Raji (cell line): ENCODE measurements around the gene GFOD1.

Experiments used
- POLR2A ChIP-seq: IDR thresholded peaks from 2 replicates; pipeline ENCODE4 v1.6.1; 2011; ENCODE audit warnings: low read depth, low read length, control low read depth; ENCODE audit not compliant: insufficient read depth

The GFOD1 gene

DNA sequence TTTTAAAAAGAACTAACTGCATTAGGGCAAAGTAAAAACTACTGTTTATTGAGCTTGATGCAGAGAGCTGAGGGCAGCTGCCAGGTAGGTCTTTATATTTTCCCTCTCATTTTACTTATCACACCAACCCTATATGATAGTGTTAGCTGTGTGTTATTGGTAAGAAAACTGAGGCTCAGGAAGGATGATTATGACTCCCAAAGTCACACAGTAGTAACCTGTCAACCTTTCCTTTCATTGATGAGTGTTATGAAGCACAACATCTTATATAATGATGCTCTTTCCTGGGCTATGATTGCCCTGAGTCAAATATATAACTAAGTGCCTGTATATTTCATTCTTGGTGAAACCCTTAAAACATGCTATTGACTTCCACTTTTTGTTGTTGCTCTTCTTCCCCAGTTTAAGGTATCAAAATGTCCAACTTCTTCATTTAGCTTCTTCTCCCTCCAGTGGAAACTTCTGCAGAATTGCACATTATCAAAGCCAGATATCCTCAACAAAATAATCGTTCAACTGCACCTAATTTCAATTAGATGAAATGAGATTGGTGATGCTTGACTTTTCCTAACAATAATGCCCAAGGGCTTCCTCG lies 8.1 kb downstream of the GFOD1 start:
- TF ChIP-seq POLR2A = no peak

DNA sequence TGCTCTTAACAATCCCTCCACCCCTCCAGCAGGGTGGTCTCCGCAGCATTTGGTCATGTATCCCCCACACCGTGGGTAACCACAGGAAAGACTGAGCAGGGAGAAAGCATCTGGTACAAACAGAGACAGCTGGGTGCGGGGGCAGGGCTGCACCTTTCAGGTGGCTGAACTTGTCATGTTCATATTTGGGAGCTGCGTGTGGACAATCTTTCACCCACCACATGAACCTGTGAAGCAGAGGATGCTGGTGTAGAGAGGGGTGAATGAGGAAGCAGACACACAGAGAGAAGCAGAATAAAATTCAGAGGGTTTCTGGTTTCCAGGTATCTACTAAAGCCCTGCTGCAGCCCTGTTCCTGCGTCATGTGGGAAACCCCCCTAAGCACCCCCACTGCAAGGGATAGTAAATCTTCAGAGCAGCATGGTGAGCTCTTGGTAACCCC lies 8.9 kb downstream of the GFOD1 start:
- no peak for TF ChIP-seq POLR2A

DNA sequence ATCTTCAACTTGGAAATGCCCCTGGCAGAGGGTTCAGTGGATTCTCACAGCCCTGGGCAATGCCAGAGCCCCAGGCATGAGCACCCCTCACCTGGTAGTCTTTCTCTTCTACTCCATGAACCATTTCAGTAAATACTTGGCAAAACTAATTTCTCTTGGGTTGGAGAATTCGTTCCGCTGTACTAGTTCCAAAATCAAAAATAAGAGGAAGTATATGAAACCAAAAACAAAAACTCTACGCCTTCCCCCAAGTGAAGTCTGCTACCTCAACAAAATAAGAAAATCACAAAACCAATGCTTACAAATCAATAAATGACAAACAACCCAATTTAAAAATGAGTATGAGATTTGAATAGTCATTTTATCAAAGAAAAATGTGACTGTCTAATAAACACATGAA lies 12.6 kb downstream of the GFOD1 start:
- TF ChIP-seq POLR2A = no peak

DNA sequence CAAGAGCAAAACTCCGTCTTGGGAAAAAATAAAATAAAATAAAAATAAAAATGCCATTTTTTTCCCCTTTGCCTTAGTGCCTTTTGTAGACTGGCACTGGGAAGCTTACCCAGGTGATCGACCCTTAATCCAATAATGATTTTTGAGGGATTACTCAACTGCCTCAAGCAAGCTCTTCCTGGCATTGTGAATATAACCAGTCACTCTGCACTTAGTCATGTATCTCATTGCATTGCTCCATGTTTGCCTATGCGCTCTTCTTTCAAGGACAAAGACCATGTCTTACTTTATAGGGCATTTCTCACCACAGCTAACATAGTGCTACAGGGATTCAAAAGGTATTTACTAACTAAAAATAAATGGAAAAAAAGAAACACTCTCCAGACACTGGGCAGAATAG lies 13.0 kb downstream of the GFOD1 start:
- no peak for TF ChIP-seq POLR2A

DNA sequence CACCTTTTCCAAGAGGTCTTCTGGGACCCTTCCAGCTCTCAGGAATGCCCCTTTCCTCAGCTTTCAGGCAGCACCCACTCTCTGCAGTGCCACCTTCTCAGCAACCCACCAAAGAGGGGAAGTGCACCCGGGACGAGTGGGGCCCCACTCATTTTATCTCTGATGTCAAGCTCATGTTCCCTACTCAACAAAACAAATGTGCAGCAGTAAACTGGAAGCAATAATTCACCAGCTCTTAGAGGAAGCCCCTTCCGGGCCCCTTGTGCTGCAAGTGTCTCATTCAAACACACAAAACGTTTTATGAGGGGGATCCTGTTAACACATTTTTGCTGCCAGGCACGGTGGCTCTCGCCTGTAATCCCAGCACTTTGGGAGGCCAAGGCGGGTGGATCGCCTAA lies 13.6 kb downstream of the GFOD1 start:
- TF ChIP-seq POLR2A = no peak

DNA sequence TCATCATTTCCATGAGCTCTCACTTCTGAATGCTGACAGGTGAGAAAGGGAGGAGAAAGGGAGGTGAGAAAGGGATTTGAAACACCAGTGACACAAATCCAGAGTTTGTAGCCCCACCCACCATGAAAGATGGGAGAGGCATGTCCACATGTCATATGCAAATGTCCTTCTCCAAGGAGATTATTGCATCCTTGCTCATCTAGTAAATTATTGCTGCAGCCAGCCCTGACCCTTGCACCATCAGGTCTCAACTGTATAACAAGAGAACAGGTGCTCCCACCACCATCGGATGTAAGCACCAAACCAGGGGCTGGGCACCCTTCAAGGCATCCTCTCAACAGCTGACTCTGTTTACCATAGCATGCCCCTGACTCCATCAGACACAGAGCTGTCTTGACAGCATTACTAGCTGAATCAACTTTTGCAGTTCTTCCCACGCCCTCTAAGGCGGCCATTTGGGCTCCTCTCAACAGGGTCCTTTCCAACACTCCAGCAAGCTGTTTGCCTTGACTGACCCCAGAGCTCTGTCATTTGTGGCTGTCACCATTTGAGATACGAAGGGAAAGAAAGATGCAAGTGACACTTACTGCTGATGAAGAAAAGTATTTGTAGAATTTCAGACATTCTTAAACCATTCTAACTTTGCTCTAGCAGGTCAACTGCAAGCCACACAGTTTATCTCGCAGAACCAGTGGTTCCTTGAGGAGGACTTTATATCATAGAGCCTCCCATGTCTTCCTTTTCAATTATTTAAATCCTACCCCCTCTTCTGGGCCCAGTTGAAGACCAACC lies 14.2 kb downstream of the GFOD1 start:
- no peak for TF ChIP-seq POLR2A

DNA sequence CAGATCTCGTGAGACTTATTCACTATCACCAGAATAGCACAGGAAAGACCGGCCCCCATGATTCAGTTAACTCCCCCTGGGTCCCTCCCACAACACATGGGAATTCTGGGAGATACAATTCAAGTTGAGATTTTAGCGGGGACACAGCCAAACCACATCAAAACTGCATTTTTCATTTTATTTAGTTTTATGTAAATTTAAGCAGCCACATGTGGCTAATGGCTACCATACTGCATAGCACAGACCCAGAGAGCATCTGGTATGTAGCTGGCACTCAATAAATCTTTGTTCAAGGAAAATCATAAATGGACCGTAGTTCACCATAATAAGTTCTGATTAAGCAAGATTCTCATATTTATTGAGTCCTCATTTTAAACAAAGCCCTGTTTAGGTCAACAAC lies 15.3 kb downstream of the GFOD1 start:
- TF ChIP-seq POLR2A = no peak

DNA sequence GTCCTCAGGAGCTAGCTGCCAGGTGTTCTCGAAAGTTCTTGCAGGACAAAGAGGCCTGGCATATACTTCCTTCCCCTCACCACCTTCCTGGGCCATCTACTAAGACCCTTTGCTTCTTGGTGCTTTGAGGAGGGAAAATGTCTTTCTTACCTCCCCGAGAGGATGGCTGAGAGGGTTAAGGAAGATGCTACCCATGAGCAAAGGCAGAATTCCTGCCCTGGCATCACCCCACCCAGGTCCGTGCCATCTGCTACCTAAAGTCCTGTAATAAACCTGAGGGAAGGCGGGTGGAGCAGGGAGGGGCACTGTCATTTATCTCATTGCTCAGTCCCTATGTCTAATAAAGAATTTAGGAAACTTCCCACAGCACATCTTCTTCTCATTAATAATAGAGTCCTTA lies 16.2 kb downstream of the GFOD1 start:
- TF ChIP-seq POLR2A = no peak

DNA sequence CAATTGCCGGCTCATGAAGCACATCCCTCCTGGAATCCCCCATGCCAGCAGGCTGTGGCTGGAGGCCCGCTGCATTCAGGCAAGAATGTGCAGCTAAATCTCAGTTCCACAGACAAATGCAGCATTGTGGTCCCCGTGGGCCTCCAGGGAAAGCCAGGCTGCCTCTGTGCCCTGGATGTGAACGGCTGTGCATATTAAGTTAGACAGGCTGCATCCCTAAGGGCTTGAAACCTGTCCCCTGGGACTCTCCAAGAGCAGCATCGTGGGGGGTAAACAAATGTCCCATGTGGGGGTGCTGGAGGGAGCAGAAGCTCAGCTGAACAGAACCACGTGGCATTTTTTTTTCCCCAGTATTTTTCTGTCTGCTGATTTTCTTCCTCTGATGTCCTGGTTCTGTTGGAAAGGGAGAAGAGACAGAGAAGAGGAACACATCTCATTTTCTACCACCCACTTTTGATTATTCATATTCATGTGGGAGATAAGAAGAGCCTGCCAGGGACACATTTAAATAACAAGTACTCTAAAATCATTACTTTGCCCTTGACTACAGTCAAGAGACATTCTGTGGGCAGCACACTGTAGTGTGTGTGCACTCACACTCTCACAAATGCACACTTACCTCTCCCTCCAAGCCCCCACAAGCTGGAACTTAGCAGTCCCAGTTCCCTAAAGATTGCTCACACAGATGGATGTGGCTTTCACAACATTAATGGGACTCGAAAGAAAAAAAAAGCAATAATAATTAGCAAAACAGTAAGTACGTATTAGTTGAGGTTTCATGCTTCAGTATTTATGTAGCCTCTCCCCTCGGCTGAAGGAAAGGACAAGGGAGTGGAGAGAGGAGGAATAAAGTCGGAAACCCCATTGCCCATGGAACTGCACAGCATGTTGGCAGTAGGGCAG lies 16.9 kb downstream of the GFOD1 start:
- no peak for TF ChIP-seq POLR2A

DNA sequence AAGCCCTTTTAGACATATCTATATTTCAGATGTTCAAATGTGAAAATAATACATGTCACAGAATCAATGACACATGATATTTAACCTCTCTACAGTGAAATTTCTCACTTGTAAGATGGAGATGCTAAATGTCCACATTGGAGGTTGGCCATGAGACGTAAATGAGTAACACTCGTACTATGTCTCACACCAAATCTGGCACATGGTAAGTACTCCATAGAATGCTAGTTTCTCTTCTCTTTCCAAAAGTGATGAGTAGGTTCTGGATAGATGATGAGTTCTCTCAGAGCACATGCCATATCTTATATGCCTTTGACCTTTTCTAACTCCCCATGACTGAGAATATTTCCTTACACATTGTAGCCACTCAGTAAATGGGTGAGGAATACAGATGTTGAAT lies 17.7 kb downstream of the GFOD1 start:
- no peak for TF ChIP-seq POLR2A

DNA sequence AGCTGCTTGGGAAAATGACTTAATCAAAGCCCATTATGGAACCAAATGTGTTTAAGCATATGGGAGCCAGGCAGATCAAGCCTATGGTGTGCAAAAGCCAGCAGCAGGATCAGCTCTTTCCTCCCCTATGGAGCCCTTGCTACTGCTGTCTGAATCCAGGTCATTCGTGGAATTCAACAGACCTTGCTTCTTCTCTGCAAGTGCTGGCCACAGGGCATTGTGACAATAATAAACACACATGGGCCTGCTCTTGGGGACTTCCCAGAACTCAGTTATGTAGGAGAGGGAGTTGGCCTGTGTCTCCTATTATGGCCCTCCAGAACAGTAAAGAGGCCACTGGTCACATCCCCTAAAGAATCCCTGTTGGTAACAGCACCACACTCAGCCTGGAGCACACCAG lies 18.6 kb downstream of the GFOD1 start:
- TF ChIP-seq POLR2A = no peak

DNA sequence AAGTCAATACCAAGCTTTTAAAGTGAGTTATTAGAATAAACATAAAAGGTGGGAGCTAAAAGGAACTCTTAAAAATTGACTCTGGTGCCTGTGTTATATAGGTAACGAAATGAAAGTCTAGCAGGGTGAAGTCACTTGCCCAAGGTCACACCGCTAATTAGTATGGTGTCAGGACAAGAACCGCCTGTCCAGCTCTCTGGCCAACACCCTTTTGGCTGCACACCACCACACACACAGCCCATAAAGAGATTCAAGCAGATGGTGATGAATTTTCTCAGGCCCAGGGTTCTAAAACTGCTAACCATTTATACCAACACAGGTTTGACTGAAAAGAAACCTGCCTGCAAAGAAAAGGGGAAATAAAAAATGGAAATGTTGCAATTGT lies 20.2 kb downstream of the GFOD1 start:
- no peak for TF ChIP-seq POLR2A

DNA sequence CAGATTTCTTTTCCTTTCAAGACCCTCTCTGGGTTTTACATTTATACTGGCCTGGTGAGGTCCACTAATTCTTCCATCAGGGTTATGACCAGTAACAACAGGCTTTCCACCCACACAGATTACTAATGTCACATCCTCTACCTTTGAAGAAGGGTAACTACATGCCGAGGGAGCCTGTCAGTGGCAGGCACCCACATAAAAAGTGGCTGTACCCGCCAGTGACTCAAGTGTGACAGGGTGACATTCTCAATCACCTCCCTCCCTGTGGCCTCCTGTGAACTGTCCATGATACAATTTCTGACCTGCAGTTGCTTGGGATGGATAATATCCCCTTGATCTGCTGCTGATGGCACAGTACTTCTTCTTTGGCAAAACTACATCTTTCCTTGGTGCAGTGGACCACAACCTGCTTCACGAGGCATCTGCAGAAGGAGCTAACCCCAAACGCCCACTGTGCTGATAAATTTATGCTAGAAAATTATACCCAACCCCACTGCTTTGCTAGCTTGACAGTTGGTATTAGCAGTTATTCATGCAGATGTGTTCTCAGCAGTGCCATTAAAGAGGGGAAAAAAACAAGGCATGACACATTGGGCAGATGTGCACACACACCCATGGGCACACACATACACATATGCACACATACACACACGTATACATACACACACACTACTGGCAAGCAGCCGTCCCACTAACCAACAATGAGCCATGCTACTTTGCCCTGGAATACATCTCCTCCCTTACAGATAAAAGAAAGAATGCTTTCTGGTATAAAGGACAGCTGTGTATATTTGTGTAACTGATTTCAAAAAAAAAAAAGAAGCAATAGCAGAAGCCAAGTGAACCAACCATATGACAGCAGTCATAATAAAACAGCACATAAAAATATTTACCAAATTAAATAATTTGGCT lies 20.8 kb downstream of the GFOD1 start:
- no peak for TF ChIP-seq POLR2A

DNA sequence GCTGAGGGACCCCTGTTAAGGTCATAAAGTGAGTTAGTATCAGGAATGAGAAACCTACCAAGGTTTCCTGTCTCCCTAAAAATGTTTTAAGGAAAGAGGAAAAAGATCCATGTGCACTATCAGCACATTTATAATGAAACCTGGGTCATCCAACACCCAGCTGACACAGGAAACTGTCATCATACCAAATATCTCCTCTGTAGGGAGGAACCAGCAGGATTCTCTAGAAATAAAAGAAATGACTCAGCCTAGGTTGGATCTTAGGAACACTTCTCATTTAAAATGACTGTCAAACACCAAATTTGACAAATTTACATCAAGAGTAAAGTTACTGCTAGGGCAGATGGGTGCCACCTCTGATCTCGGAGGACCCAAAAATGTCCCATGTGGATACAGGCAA lies 21.7 kb downstream of the GFOD1 start:
- TF ChIP-seq POLR2A = no peak

DNA sequence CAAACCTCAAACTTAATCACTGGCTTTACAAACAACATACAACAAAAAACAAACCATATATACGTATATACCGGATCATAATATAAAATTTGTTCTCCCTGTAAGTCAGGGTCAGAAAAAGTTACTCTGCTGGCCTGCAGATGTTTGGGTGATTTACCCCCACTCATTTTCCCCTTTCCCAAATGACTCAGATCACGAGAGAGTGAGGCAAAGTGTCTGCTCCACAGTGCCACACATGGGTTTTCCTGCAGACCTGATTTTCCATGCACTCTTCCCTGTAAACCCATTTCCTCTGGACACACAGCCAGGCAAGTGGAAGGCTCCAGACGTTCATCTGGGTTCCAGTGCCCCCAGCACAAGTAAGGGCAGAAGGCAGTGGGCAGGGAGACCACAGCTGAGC lies 23.5 kb downstream of the GFOD1 start:
- no peak for TF ChIP-seq POLR2A
